Neutrophil (primary cell): Measurements from ENCODE around the gene TNFSF13.

Source experiments
- H3K27ac ChIP-seq: fragments of 200-600 bp; sonication (generic); 2 replicates; pipeline ENCODE4 v1.5.1; 2016; ENCODE audit warnings: mild to moderate bottlenecking, moderate library complexity
- H3K27me3 ChIP-seq: fragments of 200-600 bp; sonication (generic); 2 replicates; pipeline ENCODE4 v1.6.0; 2016; ENCODE audit warnings: mild to moderate bottlenecking
- H3K36me3 ChIP-seq: fragments of 200-600 bp; sonication (generic); 2 replicates; pipeline ENCODE4 v1.5.1; 2017
- H3K4me1 ChIP-seq, 2 experiments: fragments of 200-600 bp in 1 of 2; sonication (generic) in 1 of 2; 1 replicate in 1 of 2; 2 replicates in 1 of 2; pipeline versions ENCODE4 v1.5.1 to v1.6.1; 2013 to 2016; ENCODE audit warnings: low read depth in 1 of 2, low read length in 1 of 2, mild to moderate bottlenecking in 1 of 2, moderate library complexity in 1 of 2; ENCODE audit not compliant: control insufficient read depth in 1 of 2, insufficient read depth in 1 of 2
- H3K4me3 ChIP-seq, 2 experiments: fragments of 200-600 bp in 1 of 2; sonication (generic) in 1 of 2; 1 replicate in 1 of 2; 2 replicates in 1 of 2; pipeline ENCODE4 v1.5.1; 2013 to 2016; ENCODE audit warnings: low read depth in 1 of 2, low read length in 1 of 2, mild to moderate bottlenecking in 1 of 2, moderate library complexity in 1 of 2
- H3K9me3 ChIP-seq: fragments of 200-600 bp; sonication (generic); 2 replicates; pipeline ENCODE4 v1.5.1; 2016
- TF ChIP-seq, protein P1 (sequence below): fragments of 200-600 bp; sonication (generic); IDR thresholded peaks from 2 replicates; pipeline ENCODE4 v1.5.1; 2016; ENCODE audit warnings: antibody characterized with exemption

TNFSF13 gene

DNA sequence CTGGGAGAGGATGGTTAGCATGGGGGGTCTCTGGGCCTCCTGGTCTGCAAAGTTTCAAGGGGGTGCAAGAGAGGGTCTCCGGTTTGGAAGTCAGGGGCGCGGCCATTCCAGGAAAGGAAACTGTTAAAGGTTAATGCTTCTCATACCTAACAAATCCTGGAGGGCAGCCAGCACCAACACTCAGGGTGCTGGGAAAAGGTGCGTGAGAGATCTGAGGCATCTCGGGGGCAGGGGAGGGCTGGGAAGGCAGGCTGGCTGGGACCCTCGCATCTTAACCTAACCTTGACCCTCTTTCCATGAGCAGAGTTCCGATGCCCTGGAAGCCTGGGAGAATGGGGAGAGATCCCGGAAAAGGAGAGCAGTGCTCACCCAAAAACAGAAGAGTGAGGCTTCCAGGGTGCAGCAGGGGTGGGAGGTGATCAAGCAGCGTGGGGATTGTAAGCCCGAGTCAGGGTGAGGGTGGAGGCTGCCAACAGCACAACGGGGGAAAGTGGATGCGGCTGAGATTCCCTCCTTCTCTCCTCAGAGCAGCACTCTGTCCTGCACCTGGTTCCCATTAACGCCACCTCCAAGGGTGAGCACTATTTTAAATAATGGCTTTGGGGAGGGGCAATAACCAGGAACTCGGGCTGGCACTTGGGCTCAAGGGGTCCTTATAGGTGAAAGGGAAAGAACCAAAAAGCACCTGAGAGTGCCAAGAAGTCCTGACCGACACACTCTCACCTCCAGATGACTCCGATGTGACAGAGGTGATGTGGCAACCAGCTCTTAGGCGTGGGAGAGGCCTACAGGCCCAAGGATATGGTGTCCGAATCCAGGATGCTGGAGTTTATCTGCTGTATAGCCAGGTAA is 996 bp downstream of the TNFSF13 start:
- Histone ChIP-seq H3K9me3 (no peaks in the 10 kb centered on the region), H3K27me3 (no peaks in the 10 kb centered on the region), H3K4me3 (peak overlapping the region; percentile 80 to 88), H3K36me3 (peaks cover 23% of the 10 kb centered on the region), H3K27ac (peak overlapping the region; percentile 92), H3K4me1 (peaks cover 55 to 61% of the 10 kb centered on the region in 2 experiments)
- TF ChIP-seq, protein P1, sequence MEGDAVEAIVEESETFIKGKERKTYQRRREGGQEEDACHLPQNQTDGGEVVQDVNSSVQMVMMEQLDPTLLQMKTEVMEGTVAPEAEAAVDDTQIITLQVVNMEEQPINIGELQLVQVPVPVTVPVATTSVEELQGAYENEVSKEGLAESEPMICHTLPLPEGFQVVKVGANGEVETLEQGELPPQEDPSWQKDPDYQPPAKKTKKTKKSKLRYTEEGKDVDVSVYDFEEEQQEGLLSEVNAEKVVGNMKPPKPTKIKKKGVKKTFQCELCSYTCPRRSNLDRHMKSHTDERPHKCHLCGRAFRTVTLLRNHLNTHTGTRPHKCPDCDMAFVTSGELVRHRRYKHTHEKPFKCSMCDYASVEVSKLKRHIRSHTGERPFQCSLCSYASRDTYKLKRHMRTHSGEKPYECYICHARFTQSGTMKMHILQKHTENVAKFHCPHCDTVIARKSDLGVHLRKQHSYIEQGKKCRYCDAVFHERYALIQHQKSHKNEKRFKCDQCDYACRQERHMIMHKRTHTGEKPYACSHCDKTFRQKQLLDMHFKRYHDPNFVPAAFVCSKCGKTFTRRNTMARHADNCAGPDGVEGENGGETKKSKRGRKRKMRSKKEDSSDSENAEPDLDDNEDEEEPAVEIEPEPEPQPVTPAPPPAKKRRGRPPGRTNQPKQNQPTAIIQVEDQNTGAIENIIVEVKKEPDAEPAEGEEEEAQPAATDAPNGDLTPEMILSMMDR, result no peak

DNA sequence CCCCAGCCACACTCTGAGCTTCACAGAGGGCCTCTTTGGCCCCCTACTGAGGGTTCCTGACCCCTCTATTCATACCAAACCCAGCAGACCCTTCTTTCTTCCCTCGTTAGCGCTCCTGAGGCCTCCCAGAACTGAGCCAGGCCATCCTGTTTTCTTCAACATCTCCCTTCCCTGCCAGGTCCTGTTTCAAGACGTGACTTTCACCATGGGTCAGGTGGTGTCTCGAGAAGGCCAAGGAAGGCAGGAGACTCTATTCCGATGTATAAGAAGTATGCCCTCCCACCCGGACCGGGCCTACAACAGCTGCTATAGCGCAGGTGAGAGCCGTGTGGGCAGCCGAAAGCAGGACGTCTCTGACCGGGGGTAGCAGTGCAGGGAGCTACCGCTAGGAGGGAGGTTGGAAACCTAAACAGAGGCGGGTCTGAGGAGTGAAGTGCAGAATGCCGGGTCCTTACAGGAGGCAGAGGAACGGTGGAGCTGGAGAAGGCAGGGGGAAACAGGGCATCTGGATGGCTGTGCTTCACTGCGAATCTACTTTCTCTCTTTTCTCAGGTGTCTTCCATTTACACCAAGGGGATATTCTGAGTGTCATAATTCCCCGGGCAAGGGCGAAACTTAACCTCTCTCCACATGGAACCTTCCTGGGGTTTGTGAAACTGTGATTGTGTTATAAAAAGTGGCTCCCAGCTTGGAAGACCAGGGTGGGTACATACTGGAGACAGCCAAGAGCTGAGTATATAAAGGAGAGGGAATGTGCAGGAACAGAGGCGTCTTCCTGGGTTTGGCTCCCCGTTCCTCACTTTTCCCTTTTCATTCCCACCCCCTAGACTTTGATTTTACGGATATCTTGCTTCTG is 1.9 kb downstream of the TNFSF13 start:
- Histone ChIP-seq H3K4me3 (peak overlapping the region; percentile 80 to 88), H3K27me3 (no peaks in the 10 kb centered on the region), H3K4me1 (peaks cover 55 to 61% of the 10 kb centered on the region in 2 experiments), H3K36me3 (peaks cover 31% of the 10 kb centered on the region), H3K27ac (peak overlapping the region; percentile 92), H3K9me3 (no peaks in the 10 kb centered on the region)
- TF ChIP-seq, protein P1, result peak; percentile 79

DNA sequence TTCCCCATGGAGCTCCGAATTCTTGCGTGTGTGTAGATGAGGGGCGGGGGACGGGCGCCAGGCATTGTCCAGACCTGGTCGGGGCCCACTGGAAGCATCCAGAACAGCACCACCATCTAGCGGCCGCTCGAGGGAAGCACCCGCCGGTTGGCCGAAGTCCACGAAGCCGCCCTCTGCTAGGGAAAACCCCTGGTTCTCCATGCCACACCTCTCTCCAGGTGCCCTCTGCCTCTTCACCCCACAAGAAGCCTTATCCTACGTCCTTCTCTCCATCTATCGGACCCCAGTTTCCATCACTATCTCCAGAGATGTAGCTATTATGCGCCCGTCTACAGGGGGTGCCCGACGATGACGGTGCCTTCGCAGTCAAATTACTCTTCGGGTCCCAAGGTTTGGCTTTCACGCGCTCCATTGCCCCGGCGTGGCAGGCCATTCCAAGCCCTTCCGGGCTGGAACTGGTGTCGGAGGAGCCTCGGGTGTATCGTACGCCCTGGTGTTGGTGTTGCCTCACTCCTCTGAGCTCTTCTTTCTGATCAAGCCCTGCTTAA is 2.6 kb downstream of the TNFSF13 start:
- H3K27ac ChIP-seq, result peak overlapping the region; percentile 92
- TF ChIP-seq, protein P1, result peak; percentile 91
- H3K27me3 ChIP-seq, result no peaks in the 10 kb centered on the region
- H3K4me1 ChIP-seq, result peaks cover 55 to 61% of the 10 kb centered on the region in 2 experiments
- peak overlapping the region; percentile 67 to 88 for H3K4me3 ChIP-seq
- no peaks in the 10 kb centered on the region for H3K9me3 ChIP-seq
- peaks cover 34% of the 10 kb centered on the region for H3K36me3 ChIP-seq

DNA sequence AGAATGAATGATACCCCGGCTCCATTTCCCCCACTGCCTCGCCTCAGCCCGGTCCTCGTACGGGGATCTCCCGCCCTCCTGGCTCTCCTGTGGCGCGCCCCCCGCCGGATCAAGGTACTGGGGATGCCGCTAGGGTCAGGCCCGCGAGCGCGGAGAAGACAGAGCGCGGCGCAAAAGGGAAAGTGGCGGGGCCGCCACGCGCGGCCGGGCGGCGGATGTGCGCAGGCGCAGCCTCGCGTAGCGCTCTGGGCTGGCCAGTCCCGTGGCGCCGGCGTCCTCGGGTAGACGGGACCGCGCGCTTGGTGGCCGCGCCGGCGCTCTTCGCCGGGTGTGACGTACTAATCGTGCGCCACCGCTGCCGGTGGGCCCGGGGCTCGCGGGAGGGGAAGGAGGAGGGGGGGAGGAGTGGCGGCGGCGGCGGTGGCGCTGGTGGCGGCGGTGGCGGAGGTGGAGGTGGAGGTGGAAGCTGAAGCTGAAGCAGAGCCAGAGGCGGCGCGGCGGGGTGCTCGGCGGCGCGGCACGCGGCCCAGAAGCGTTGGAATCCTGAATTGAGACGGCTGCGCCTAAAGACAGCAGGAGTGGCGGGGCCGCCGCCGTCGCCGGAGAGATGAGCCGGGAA is 3.1 kb downstream of the TNFSF13 start, which contains the start of gene SENP3:
TSS of gene SENP3 (plus strand) at position 331 of the 619 bp plus-strand sequence. CDS start 1,158 bp downstream, outside the sequence.
- Histone ChIP-seq H3K36me3 (peaks cover 34% of the 10 kb centered on the region), H3K4me3 (peak within 1 kb of the TSS; percentile 67 to 88), H3K27me3 (no peaks in the 10 kb centered on the region), H3K27ac (peak within 1 kb of the TSS; percentile 92), H3K4me1 (peaks cover 55 to 61% of the 10 kb centered on the region in 2 experiments), H3K9me3 (no peaks in the 10 kb centered on the region)
- TF ChIP-seq, protein P1, result peak; percentile 65

DNA sequence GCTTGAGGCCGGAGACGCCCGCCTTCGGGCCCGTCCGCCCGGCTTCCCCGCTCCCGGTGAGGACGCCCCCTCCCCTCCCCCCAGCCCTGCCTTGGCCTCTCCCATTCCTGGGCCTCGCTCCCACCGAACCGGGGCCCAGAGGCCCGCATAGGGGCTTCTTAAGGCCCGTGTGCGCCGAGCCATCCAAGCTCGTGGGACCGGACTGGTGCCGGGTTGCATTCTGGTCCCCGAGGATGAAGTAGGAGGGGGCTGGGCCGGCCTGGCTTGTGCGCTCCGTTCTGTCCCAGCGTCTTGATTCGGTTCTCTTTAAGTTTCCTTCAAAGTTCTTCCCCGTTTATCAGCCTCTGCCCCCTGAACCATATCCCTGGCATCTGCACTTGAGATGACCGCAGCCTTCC is 3.7 kb downstream of the TNFSF13 start:
- no peaks in the 10 kb centered on the region for H3K27me3 ChIP-seq
- peaks cover 39% of the 10 kb centered on the region for H3K36me3 ChIP-seq
- H3K4me1 ChIP-seq, result peaks cover 54 to 57% of the 10 kb centered on the region in 2 experiments

More for the DNA sequence above, 3.7 kb downstream of the TNFSF13 start:
- H3K9me3 ChIP-seq, result no peaks in the 10 kb centered on the region
- TF ChIP-seq, protein P1, result no peak
- peak overlapping the region; percentile 67 to 88 for H3K4me3 ChIP-seq
- peak overlapping the region; percentile 92 for H3K27ac ChIP-seq
